OCI-LY7 (cell line): ENCODE measurements around the gene DMD. TPM values are rescaled to one million over a fixed set of nuclear protein-coding genes. Genes with fewer than 3 reads are reported as not detected.

Experiments used
- BruUV-seq: library from RNA; stranded (reverse); fragments of 400-500 nt; replicated peaks from 2 replicates; lab custom pipeline; 2021; lab: Mats Ljungman, UMichigan
- CTCF ChIA-PET: fragments of 300-600 bp; sonication (Branson Sonifier 250); formaldehyde crosslinking; loops from one replicate; lab custom pipeline; 2022; ENCODE audit warnings: antibody characterized with exemption; ENCODE audit not compliant: unreplicated experiment; lab: Charles Lee
- POLR2A ChIA-PET: fragments of 300-600 bp; sonication (Branson Sonifier 250); formaldehyde crosslinking; loops from one replicate; lab custom pipeline; 2022; ENCODE audit warnings: antibody characterized with exemption; lab: Charles Lee
- DNase-seq: peaks from one replicate; pipeline ENCODE4 v3.0.0-alpha.2; 2015; ENCODE audit warnings: low spot score
- H2AFZ ChIP-seq: fragments of 200-600 bp; sonication (generic), shearing (Covaris generic); 2 replicates; pipeline ENCODE4 v1.6.1; 2014; ENCODE audit warnings: mild to moderate bottlenecking, antibody characterized with exemption, low read length, moderate library complexity
- H3K27ac ChIP-seq: fragments of 200-600 bp; sonication (generic); 2 replicates; pipeline ENCODE4 v1.5.1; 2014; ENCODE audit warnings: mixed run types, low read depth, mild to moderate bottlenecking, moderate library complexity, low read length, inconsistent platforms; ENCODE audit not compliant: poor library complexity, severe bottlenecking
- H3K36me3 ChIP-seq: fragments of 200-600 bp; sonication (generic); 2 replicates; pipeline ENCODE4 v1.6.1; 2014; ENCODE audit warnings: mild to moderate bottlenecking, antibody characterized with exemption, low read length, moderate library complexity, mixed read lengths; ENCODE audit not compliant: insufficient read depth
- H3K4me1 ChIP-seq: fragments of 200-600 bp; sonication (generic); 2 replicates; pipeline ENCODE4 v1.5.1; 2014; ENCODE audit warnings: mild to moderate bottlenecking, low read length; ENCODE audit not compliant: insufficient read depth, poor library complexity, severe bottlenecking
- H3K4me2 ChIP-seq: fragments of 200-600 bp; sonication (generic); 2 replicates; pipeline ENCODE4 v1.6.1; 2014; ENCODE audit warnings: mild to moderate bottlenecking, low read length
- H3K4me3 ChIP-seq: fragments of 200-600 bp; sonication (generic); 2 replicates; pipeline ENCODE4 v1.5.1; 2014; ENCODE audit warnings: mild to moderate bottlenecking, low read depth, low read length; ENCODE audit not compliant: poor library complexity, severe bottlenecking
- H3K79me2 ChIP-seq: fragments of 200-600 bp; sonication (generic); 2 replicates; pipeline ENCODE4 v1.6.1; 2016; ENCODE audit warnings: low read depth, mild to moderate bottlenecking, low read length, moderate library complexity, mixed read lengths; ENCODE audit not compliant: insufficient read depth
- H3K9me2 ChIP-seq: fragments of 200-600 bp; sonication (generic); 2 replicates; pipeline ENCODE4 v1.6.1; 2016; ENCODE audit warnings: mild to moderate bottlenecking, low read length, mixed read lengths; ENCODE audit not compliant: insufficient read depth
- H3K9me3 ChIP-seq: fragments of 200-600 bp; sonication (generic); 2 replicates; pipeline ENCODE4 v1.6.1; 2014; ENCODE audit warnings: mild to moderate bottlenecking, mixed run types, low read length, mixed read lengths
- H4K20me1 ChIP-seq: fragments of 200-600 bp; sonication (generic); 2 replicates; pipeline ENCODE4 v1.6.1; 2014; ENCODE audit warnings: mild to moderate bottlenecking, antibody characterized with exemption, low read length, moderate library complexity, mixed read lengths; ENCODE audit not compliant: insufficient read depth
- EZH2phosphoT487 ChIP-seq: fragments of 200-600 bp; sonication (generic); IDR thresholded peaks from 2 replicates; pipeline ENCODE4 v1.6.1; 2018; ENCODE audit warnings: low read depth, borderline replicate concordance, mild to moderate bottlenecking, mixed run types, antibody characterized with exemption, low read length, moderate library complexity, mixed read lengths
- intact Hi-C: fragments of 100-400 bp; cut with micrococcal nuclease; formaldehyde crosslinking; loops from one replicate; pipeline ENCODE4 v1.10.0; 2022; ENCODE audit not compliant: unreplicated experiment
- total RNA-seq, 2 experiments: library from RNA; depleted of rRNA in 1 of 2; stranded (reverse); fragments of >200 nt in 1 of 2; shearing (Covaris generic) in 1 of 2; gene quantifications; 2 replicates each; pipeline ENCODE4 v1.2.3, GENCODE V29; 2014 to 2022
- TF ChIP-seq, protein P1 (sequence below): fragments of 200-600 bp; sonication (generic); conservative IDR thresholded peaks from 2 replicates; pipeline ENCODE4 v1.5.1; 2014; ENCODE audit warnings: mild to moderate bottlenecking, antibody characterized with exemption, low read length, moderate library complexity, mixed read lengths

The DMD gene
- total RNA-seq, 2 experiments from 2014 or later = 20.5 to 61.4 TPM

DNA sequence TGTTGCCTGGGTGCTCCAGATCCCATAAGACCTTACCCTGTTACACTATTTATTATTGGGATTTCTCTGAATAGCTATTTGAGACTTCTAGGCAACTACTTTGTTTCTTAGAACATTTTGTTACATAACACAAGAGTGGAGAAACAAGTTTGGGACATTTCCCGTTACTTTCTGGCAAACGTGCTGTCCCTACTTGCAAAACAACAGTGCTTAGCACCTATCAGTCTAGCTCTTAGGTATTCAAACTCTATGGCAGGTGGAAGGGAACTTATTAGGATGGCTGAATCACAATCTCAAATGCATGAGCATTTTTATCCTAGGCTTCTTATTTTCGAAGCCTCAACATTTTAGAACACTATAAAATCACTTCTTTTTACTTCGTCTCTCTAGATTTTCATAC lies 613.6 kb downstream of the DMD start:
- ChIA-PET CTCF (no interaction called here), POLR2A (no interaction called here)
- H3K27ac ChIP-seq = no peak overlapping the region
- no peak for DNase-seq
- no peaks in the 10 kb centered on the region for H3K36me3 ChIP-seq
- no peaks in the 10 kb centered on the region for H3K9me3 ChIP-seq
- H4K20me1 ChIP-seq = no peaks in the 10 kb centered on the region
- H3K9me2 ChIP-seq = no peaks in the 10 kb centered on the region
- H3K4me1 ChIP-seq = no peaks in the 10 kb centered on the region
- intact Hi-C loops = no loop called here
- no peak overlapping the region for H3K4me3 ChIP-seq
- TF ChIP-seq, protein P1, sequence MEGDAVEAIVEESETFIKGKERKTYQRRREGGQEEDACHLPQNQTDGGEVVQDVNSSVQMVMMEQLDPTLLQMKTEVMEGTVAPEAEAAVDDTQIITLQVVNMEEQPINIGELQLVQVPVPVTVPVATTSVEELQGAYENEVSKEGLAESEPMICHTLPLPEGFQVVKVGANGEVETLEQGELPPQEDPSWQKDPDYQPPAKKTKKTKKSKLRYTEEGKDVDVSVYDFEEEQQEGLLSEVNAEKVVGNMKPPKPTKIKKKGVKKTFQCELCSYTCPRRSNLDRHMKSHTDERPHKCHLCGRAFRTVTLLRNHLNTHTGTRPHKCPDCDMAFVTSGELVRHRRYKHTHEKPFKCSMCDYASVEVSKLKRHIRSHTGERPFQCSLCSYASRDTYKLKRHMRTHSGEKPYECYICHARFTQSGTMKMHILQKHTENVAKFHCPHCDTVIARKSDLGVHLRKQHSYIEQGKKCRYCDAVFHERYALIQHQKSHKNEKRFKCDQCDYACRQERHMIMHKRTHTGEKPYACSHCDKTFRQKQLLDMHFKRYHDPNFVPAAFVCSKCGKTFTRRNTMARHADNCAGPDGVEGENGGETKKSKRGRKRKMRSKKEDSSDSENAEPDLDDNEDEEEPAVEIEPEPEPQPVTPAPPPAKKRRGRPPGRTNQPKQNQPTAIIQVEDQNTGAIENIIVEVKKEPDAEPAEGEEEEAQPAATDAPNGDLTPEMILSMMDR = no peak
- no peak for TF ChIP-seq EZH2phosphoT487
- H2AFZ ChIP-seq = no peak overlapping the region
- H3K4me2 ChIP-seq = no peak overlapping the region
- H3K79me2 ChIP-seq = no peaks in the 10 kb centered on the region
- BruUV-seq = no TSS peak

DNA sequence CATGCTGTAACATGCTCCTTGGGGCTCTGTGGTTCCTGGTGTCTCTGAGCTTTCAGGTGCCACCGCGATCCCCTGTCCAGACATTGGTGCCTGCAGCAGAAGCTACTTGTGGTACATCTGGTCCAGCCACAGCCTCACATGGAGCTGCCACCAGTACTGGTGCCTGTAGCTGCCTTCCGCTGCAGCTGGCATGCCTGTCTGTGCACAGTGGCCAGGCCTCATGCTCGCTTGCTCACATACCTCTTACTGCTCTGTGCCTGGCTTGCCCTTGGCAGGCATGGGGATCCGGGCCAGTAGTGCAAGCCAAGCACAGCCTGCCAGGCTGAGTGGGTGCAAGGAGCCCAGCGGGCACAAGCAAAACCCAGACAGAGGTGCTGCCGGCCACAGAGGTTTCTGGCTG lies 618.6 kb downstream of the DMD start:
- BruUV-seq = no TSS peak

DNA sequence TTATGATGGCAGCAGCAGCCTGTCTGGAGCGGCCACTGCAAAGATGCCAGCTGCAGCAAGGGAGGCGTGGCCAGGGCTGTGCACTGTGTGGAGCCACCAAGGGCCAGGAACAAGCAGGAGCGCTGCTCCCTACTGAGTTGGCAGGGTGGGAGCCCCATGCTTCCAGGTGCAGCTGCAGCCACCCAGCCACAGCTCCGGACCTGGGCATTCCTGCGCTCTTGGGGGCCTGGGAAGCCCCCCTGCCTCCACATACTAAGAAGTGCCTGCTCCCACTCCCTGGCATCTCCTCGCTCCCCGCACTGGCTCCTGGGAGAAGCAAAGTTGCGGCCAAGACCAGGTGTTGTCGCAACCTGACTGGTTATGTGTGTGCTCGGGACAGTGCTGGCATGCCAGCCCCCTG lies 619.8 kb downstream of the DMD start:
- H3K9me2 ChIP-seq = no peaks in the 10 kb centered on the region
- DNase-seq = no peak
- H3K4me2 ChIP-seq = no peak overlapping the region
- no peaks in the 10 kb centered on the region for H3K36me3 ChIP-seq
- ChIA-PET CTCF (no interaction called here), POLR2A (no interaction called here)
- no peaks in the 10 kb centered on the region for H3K4me1 ChIP-seq
- H2AFZ ChIP-seq = no peak overlapping the region
- no peaks in the 10 kb centered on the region for H3K79me2 ChIP-seq
- H3K27ac ChIP-seq = no peak overlapping the region
- no TSS peak for BruUV-seq
- no peak overlapping the region for H3K4me3 ChIP-seq
- no peaks in the 10 kb centered on the region for H4K20me1 ChIP-seq
- intact Hi-C loops = no loop called here
- TF ChIP-seq, protein P1 = no peak
- TF ChIP-seq EZH2phosphoT487 = no peak
- no peaks in the 10 kb centered on the region for H3K9me3 ChIP-seq

More for the DNA sequence above, 618.6 kb downstream of the DMD start:
- H3K4me1 ChIP-seq = no peaks in the 10 kb centered on the region
- TF ChIP-seq EZH2phosphoT487 = no peak
- TF ChIP-seq, protein P1 = no peak
- H3K79me2 ChIP-seq = no peaks in the 10 kb centered on the region
- H2AFZ ChIP-seq = no peak overlapping the region
- no peak overlapping the region for H3K27ac ChIP-seq
- H4K20me1 ChIP-seq = no peaks in the 10 kb centered on the region
- no peaks in the 10 kb centered on the region for H3K9me2 ChIP-seq
- H3K9me3 ChIP-seq = no peaks in the 10 kb centered on the region
- H3K4me3 ChIP-seq = no peak overlapping the region
- H3K4me2 ChIP-seq = no peak overlapping the region
- DNase-seq = no peak
- ChIA-PET CTCF (no interaction called here), POLR2A (interaction anchor here (1.6 kb wide), 1 partner anchor 18 kb away, joined by 4 read pairs; no protein-coding TSS in a partner anchor)
- no peaks in the 10 kb centered on the region for H3K36me3 ChIP-seq
- intact Hi-C loops = no loop called here
